Caki2 (cell line): ENCODE measurements around the gene MRPL40. TPM values are rescaled to one million over a fixed set of nuclear protein-coding genes. Genes with fewer than 3 reads are reported as not detected.

ENCODE experiments used
- DNase-seq: peaks from one replicate; pipeline ENCODE4 v3.0.0-alpha.2; 2015; ENCODE audit warnings: low read depth
- in situ Hi-C: cut with HindIII; loops from 2 replicates; pipeline ENCODE4 v1.10.0; 2016; ENCODE audit warnings: low sequenced_read_pairs, low pct_unique_long_range_greater_than_20kb, mixed read lengths
- total RNA-seq: library from RNA; depleted of rRNA; stranded (reverse); fragments of >200 nt; shearing (Covaris generic); gene quantifications from 2 replicates; pipeline ENCODE4 v1.2.3, GENCODE V29; 2014; ENCODE audit warnings: low replicate concordance; rRNA removed

Gene MRPL40
- total RNA-seq, 1 experiment from 2014 or later, result 138 TPM

GRCh38 chr22:19471572-19471971, 39.2 kb downstream of the MRPL40 start:
- in situ Hi-C loops, result no loop called here
- DNase-seq, result no peak

- in situ Hi-C loops, result no loop called here
- no peak for DNase-seq
Observed at GRCh38 chr22:19472233-19472632, 39.9 kb downstream of the MRPL40 start.

GRCh38 chr22:19473578-19473977, 41.2 kb downstream of the MRPL40 start:
- in situ Hi-C loops, result no loop called here
- no peak for DNase-seq

- in situ Hi-C loops, result no loop called here
- no peak for DNase-seq
Observed at GRCh38 chr22:19476023-19476422, 43.7 kb downstream of the MRPL40 start.

- in situ Hi-C loops, result no loop called here
- DNase-seq, result peak; percentile 19
Observed at GRCh38 chr22:19477321-19478044, 45.1 kb downstream of the MRPL40 start.

- peak; percentile 44 for DNase-seq
Observed at GRCh38 chr22:19478045-19478900, 45.9 kb downstream of the MRPL40 start.

GRCh38 chr22:19478901-19479354, 46.6 kb downstream of the MRPL40 start, which contains the start of gene UFD1:
TSS of gene UFD1 (minus strand) at chr22:19479193. CDS start at chr22:19479085, 108 bp downstream.
- in situ Hi-C loops, result no loop called here
- DNase-seq, result peak; percentile 91

More at GRCh38 chr22:19478045-19478900, 45.9 kb downstream of the MRPL40 start:
- in situ Hi-C loops, result no loop called here

- peak; percentile 99 for DNase-seq
- in situ Hi-C loops, result no loop called here
Observed at GRCh38 chr22:19479355-19480172, 47.2 kb downstream of the MRPL40 start, which contains the start of gene CDC45. TSS of gene CDC45 (plus strand) at chr22:19479920. CDS start at chr22:19479969, 49 bp downstream.

- no peak for DNase-seq
- in situ Hi-C loops, result no loop called here
Observed at GRCh38 chr22:19480173-19480568, 47.8 kb downstream of the MRPL40 start.

GRCh38 chr22:19480789-19481188, 48.4 kb downstream of the MRPL40 start:
- in situ Hi-C loops, result no loop called here

GRCh38 chr22:19482297-19482696, 50.0 kb downstream of the MRPL40 start:
- no peak for DNase-seq
- in situ Hi-C loops, result no loop called here

More at GRCh38 chr22:19480789-19481188, 48.4 kb downstream of the MRPL40 start:
- DNase-seq, result no peak

GRCh38 chr22:19483481-19484244, 51.3 kb downstream of the MRPL40 start:
- no peak for DNase-seq
- in situ Hi-C loops, result no loop called here

Other genes with a start within 250 kb of the MRPL40 start
- 1.5 and 2.9 TPM in 2 replicates for gene CLTCL1, start 140.8 kb upstream of the MRPL40 start, total RNA-seq
- 22.4 and 22.9 TPM in 2 replicates for gene HIRA, start 812 bp upstream of the MRPL40 start, total RNA-seq
- 39.9 and 44.0 TPM in 2 replicates for gene C22orf39, start 15.2 kb downstream of the MRPL40 start, total RNA-seq
- gene UFD1, start 46.6 kb downstream of the MRPL40 start, total RNA-seq, result 106 and 114 TPM in 2 replicates
- gene CDC45, start 47.4 kb downstream of the MRPL40 start, total RNA-seq, result 54.6 and 56.3 TPM in 2 replicates
- gene CLDN5, start 91.9 kb downstream of the MRPL40 start, total RNA-seq, result not detected in 2 replicates